22Rv1 (cell line): ENCODE measurements around the gene RPS26.

Source experiments
- CTCF ChIP-seq: fragments of 450-650 bp; IDR thresholded peaks from 2 replicates; pipeline ENCODE4 v1.5.1; 2017; ENCODE audit warnings: mild to moderate bottlenecking
- ZFX ChIP-seq: fragments of 450-650 bp; IDR thresholded peaks from 2 replicates; pipeline ENCODE4 v1.6.1; 2017; ENCODE audit warnings: antibody characterized with exemption, borderline replicate concordance

GRCh38 chr12:56040151-56040550 lies 1.6 kb upstream of the RPS26 start:
- TF ChIP-seq ZFX, result no peak
- no peak for TF ChIP-seq CTCF
